Lower leg skin (tissue), 4 donors: ENCODE data around the gene ADAMTSL2. TPM values are rescaled to one million over a fixed set of nuclear protein-coding genes. Genes with fewer than 3 reads are reported as not detected.

Experiments
- DNase-seq, 2 donors: peaks; one replicate each; pipeline ENCODE4 v3.0.0-alpha.2; 2019; ENCODE audit warnings: low spot score in 2 of 2
- H3K4me3 ChIP-seq: fragments of 200-600 bp; sonication (generic); 2 replicates; pipeline ENCODE4 v1.5.1; 2017; ENCODE audit warnings: mild to moderate bottlenecking, low read depth; ENCODE audit not compliant: poor library complexity, severe bottlenecking
- CTCF ChIP-seq, 3 donors: fragments of 450-650 bp; IDR thresholded peaks; one replicate each; pipeline ENCODE4 v1.5.1; 2016; ENCODE audit warnings: antibody characterized with exemption in 3 of 3, mild to moderate bottlenecking in 3 of 3, moderate library complexity in 2 of 3
- POLR2A ChIP-seq, 2 donors: fragments of 450-650 bp; IDR thresholded peaks; one replicate each; pipeline ENCODE4 v1.6.1; 2016 to 2017; ENCODE audit warnings: antibody characterized with exemption in 2 of 2, mild to moderate bottlenecking in 1 of 2, moderate library complexity in 1 of 2
- WGBS, 2 donors: methylation state at CpG; one replicate each; pipeline ENCODE4 v1.1.5; 2018; 5-methylcytosine and 5-hydroxymethylcytosine counted together
- intact Hi-C: fragments of 100-400 bp; cut with DNase I; formaldehyde crosslinking; loops from one replicate; pipeline ENCODE4 v1.15.0; 2023; ENCODE audit warnings: low total_unique reads
- total RNA-seq, 4 donors: library from RNA; depleted of rRNA; stranded (reverse); fragments of >200 nt; gene quantifications; one replicate each; pipeline ENCODE4 v1.1.0, GENCODE V29; 2016

ADAMTSL2 gene
- total RNA-seq, 4 donors from 2014 or later: 0.08 to 1.5 (median 0.32) TPM; not detected in 1

- TF ChIP-seq POLR2A (IDR thresholded peaks at IDR 0.05) (no peak), CTCF (IDR thresholded peaks at IDR 0.05) (no peak)
- no peak for DNase-seq
- WGBS, 2 donors: 75 to 87% methylated on average over 10 of the region's 10 CpGs
- no peak overlapping the region for H3K4me3 ChIP-seq
- intact Hi-C loops: no loop called here
Observed at GRCh38 chr9:133601746-133602145, 67.2 kb downstream of the ADAMTSL2 start.

- intact Hi-C loops: no loop called here
- WGBS, 2 donors: 61 to 72% methylated on average over 10 of the region's 10 CpGs
- no peak overlapping the region for H3K4me3 ChIP-seq
- DNase-seq: no peak
- TF ChIP-seq POLR2A (IDR thresholded peaks at IDR 0.05) (no peak), CTCF (IDR thresholded peaks at IDR 0.05) (no peak)
Observed at GRCh38 chr9:133602277-133602676, 67.8 kb downstream of the ADAMTSL2 start.

GRCh38 chr9:133603135-133603927 lies 68.8 kb downstream of the ADAMTSL2 start:
- intact Hi-C loops: no loop called here
- no peak for DNase-seq
- WGBS, 2 donors: 41 to 42% methylated on average over 14 of the region's 14 CpGs
- H3K4me3 ChIP-seq: no peak overlapping the region
- no peak for TF ChIP-seq CTCF (IDR thresholded peaks at IDR 0.05)
- no peak for TF ChIP-seq POLR2A (IDR thresholded peaks at IDR 0.05)

- intact Hi-C loops: no loop called here
- no peak for DNase-seq
- H3K4me3 ChIP-seq: no peak overlapping the region
- no peak for TF ChIP-seq POLR2A (IDR thresholded peaks at IDR 0.05)
- TF ChIP-seq CTCF (IDR thresholded peaks at IDR 0.05): no peak
- 46 to 49% methylated on average over 5 of the region's 5 CpGs for WGBS, 2 donors
Observed at GRCh38 chr9:133604214-133604613, 69.7 kb downstream of the ADAMTSL2 start.

GRCh38 chr9:133604856-133605255 lies 70.4 kb downstream of the ADAMTSL2 start:
- TF ChIP-seq CTCF (IDR thresholded peaks at IDR 0.05) (no peak), POLR2A (IDR thresholded peaks at IDR 0.05) (no peak)
- WGBS, 2 donors: 39 to 42% methylated on average over 12 to 13 of the region's 14 CpGs
- intact Hi-C loops: no loop called here
- H3K4me3 ChIP-seq: no peak overlapping the region
- no peak for DNase-seq

GRCh38 chr9:133605446-133605845 lies 70.9 kb downstream of the ADAMTSL2 start:
- WGBS, 2 donors: 84 to 87% methylated on average over 16 to 17 of the region's 17 CpGs
- DNase-seq: no peak
- intact Hi-C loops: no loop called here
- TF ChIP-seq CTCF (IDR thresholded peaks at IDR 0.05): no peak
- TF ChIP-seq POLR2A (IDR thresholded peaks at IDR 0.05): no peak
- H3K4me3 ChIP-seq: no peak overlapping the region
